HEK293T (cell line): ENCODE results near the gene SIK2.

Source experiments
- CTCF ChIA-PET: fragments of 350-600 bp; formaldehyde crosslinking; extraction: SDS; loops from one replicate; lab custom pipeline; 2021; ENCODE audit warnings: antibody characterized with exemption, inconsistent platforms; lab: Yijun Ruan, JAX
- POLR2A ChIA-PET: fragments of 350-600 bp; formaldehyde crosslinking; extraction: SDS; loops from one replicate; lab custom pipeline; 2020; ENCODE audit warnings: antibody characterized with exemption, inconsistent platforms; lab: Yijun Ruan, JAX
- DNase-seq: peaks from one replicate; pipeline ENCODE4 v3.0.0; 2012; ENCODE audit warnings: mixed read lengths; ENCODE audit errors: extremely low spot score
- ARNT ChIP-seq: fragments of 450-650 bp; IDR thresholded peaks from 2 replicates; pipeline ENCODE4 v1.6.1; 2017; ENCODE audit warnings: mild to moderate bottlenecking
- BHLHE40 ChIP-seq: fragments of 450-650 bp; IDR thresholded peaks from 2 replicates; pipeline ENCODE4 v1.6.1; 2016; ENCODE audit warnings: mild to moderate bottlenecking, moderate library complexity, borderline replicate concordance
- CTBP1 ChIP-seq: fragments of 450-650 bp; IDR thresholded peaks from 2 replicates; pipeline ENCODE4 v1.6.1; 2016; ENCODE audit warnings: borderline replicate concordance
- ELF4 ChIP-seq: fragments of 450-650 bp; IDR thresholded peaks from 2 replicates; pipeline ENCODE4 v1.6.1; 2017; ENCODE audit warnings: antibody characterized with exemption
- FOXA1 ChIP-seq: fragments of 450-650 bp; IDR thresholded peaks from 2 replicates; pipeline ENCODE4 v1.6.1; 2016; ENCODE audit warnings: mild to moderate bottlenecking
- FOXK2 ChIP-seq: fragments of 450-650 bp; IDR thresholded peaks from 2 replicates; pipeline ENCODE4 v1.6.1; 2016; ENCODE audit warnings: mild to moderate bottlenecking
- FOXM1 ChIP-seq: fragments of 450-650 bp; IDR thresholded peaks from 2 replicates; pipeline ENCODE4 v1.6.1; 2017; ENCODE audit warnings: mild to moderate bottlenecking, borderline replicate concordance
- HDGF ChIP-seq: fragments of 450-650 bp; IDR thresholded peaks from 2 replicates; pipeline ENCODE4 v1.6.1; 2017; ENCODE audit warnings: antibody characterized with exemption, borderline replicate concordance
- L3MBTL2 ChIP-seq: fragments of 450-650 bp; conservative IDR thresholded peaks from 2 replicates; pipeline ENCODE4 v1.6.1; 2016; ENCODE audit warnings: mild to moderate bottlenecking
- LEF1 ChIP-seq: fragments of 450-650 bp; IDR thresholded peaks from 2 replicates; pipeline ENCODE4 v1.6.1; 2017; ENCODE audit warnings: mild to moderate bottlenecking, borderline replicate concordance
- NFRKB ChIP-seq: fragments of 450-650 bp; IDR thresholded peaks from 2 replicates; pipeline ENCODE4 v1.6.1; 2016; ENCODE audit warnings: mild to moderate bottlenecking, moderate library complexity
- SP1 ChIP-seq: fragments of 450-650 bp; IDR thresholded peaks from 2 replicates; pipeline ENCODE4 v1.6.1; 2017
- SUZ12 ChIP-seq: fragments of 450-650 bp; IDR thresholded peaks from 2 replicates; pipeline ENCODE4 v1.6.1; 2016; ENCODE audit warnings: mild to moderate bottlenecking
- TARDBP ChIP-seq: fragments of 450-650 bp; IDR thresholded peaks from 2 replicates; pipeline ENCODE4 v1.6.1; 2016
- ZNF384 ChIP-seq: fragments of 450-650 bp; IDR thresholded peaks from 2 replicates; pipeline ENCODE4 v1.6.1; 2016
- TF ChIP-seq, protein P1 (sequence below): fragments of 450-650 bp; IDR thresholded peaks from 2 replicates; pipeline ENCODE4 v1.6.1; 2016

SIK2 gene

DNA sequence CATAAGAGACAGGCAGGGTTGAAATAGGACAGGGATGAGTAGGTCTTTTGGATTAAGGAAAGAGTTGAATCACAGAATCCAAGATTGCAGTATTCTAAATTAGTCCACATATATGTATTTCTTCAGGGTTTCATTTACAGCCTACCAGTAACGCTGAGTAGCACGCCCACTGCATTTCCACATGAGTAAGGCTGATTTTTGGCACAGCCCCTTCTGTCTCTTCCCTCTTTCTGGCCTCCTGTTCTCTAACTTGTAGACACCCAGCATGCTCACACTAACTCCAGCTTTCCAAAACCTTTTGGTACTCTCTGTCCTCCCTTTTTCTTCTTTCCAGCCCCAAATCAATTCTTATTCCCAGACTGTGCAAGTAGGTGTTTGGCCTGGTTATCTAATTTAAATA, 3.7 kb upstream of the SIK2 start:
- CTCF ChIA-PET = interaction anchor here (0.7 kb wide), 1 partner anchor 250 kb away, joined by 3 read pairs; no protein-coding TSS in a partner anchor

GRCh38 chr11:111601636-111601978, 642 bp upstream of the SIK2 start:
- ChIA-PET POLR2A (no interaction called here), CTCF (no interaction called here)
- TF ChIP-seq, protein P1, sequence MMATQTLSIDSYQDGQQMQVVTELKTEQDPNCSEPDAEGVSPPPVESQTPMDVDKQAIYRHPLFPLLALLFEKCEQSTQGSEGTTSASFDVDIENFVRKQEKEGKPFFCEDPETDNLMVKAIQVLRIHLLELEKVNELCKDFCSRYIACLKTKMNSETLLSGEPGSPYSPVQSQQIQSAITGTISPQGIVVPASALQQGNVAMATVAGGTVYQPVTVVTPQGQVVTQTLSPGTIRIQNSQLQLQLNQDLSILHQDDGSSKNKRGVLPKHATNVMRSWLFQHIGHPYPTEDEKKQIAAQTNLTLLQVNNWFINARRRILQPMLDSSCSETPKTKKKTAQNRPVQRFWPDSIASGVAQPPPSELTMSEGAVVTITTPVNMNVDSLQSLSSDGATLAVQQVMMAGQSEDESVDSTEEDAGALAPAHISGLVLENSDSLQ = 0 out of 2 replicates have a peak, but pooled peaks have one; percentile 8
- no peak for TF ChIP-seq FOXM1
- DNase-seq = no peak

More for the DNA sequence above, 3.7 kb upstream of the SIK2 start:
- POLR2A ChIA-PET = no interaction called here
- TF ChIP-seq, protein P1 = no peak
- TF ChIP-seq HDGF = no peak
- TF ChIP-seq ELF4 = no peak
- no peak for TF ChIP-seq L3MBTL2
- TF ChIP-seq SP1 = no peak
- TF ChIP-seq ZNF384 = no peak
- no peak for TF ChIP-seq ARNT
- no peak for TF ChIP-seq FOXA1
- TF ChIP-seq CTBP1 = no peak
- TF ChIP-seq TARDBP = no peak
- TF ChIP-seq FOXM1 = no peak
- no peak for TF ChIP-seq SUZ12
- TF ChIP-seq BHLHE40 = no peak
- no peak for DNase-seq

- TF ChIP-seq CTBP1 = no peak
- TF ChIP-seq L3MBTL2 = no peak
- no peak for TF ChIP-seq ARNT
- TF ChIP-seq SP1 = no peak
- TF ChIP-seq NFRKB = no peak
- no peak for TF ChIP-seq FOXM1
- no peak for TF ChIP-seq SUZ12
- ChIA-PET POLR2A (interaction anchor here (1.2 to 1.5 kb wide), 2 partner anchors 63 to 163 kb away, joined by 3 to 4 read pairs; partner anchors contain the start of gene PPP2R1B), CTCF (interaction anchor here (1.6 kb wide), 1 partner anchor 174 kb away, joined by 8 read pairs; no protein-coding TSS in a partner anchor)
- DNase-seq = peak; percentile 31
Measured at GRCh38 chr11:111602865-111603610, 789 bp downstream of the SIK2 start.

- TF ChIP-seq HDGF (no peak), NFRKB (no peak)
- DNase-seq = no peak
- ChIA-PET POLR2A (interaction anchor here (1.0 to 1.5 kb wide), 4 partner anchors 64 to 267 kb away, joined by 3 to 6 read pairs (median 4); partner anchors contain the start of genes ALG9 and PPP2R1B), CTCF (interaction anchor here (1.2 to 1.6 kb wide), 5 partner anchors 19 to 239 kb away, joined by 3 to 10 read pairs (median 4); partner anchors contain the start of gene PPP2R1B)
Measured at GRCh38 chr11:111603611-111604130, 1.4 kb downstream of the SIK2 start.

- DNase-seq = peak; percentile 42
- TF ChIP-seq FOXK2 = no peak
- no peak for TF ChIP-seq FOXA1
- no peak for TF ChIP-seq ARNT
- no peak for TF ChIP-seq TARDBP
- no peak for TF ChIP-seq SUZ12
- TF ChIP-seq LEF1 = no peak
- no peak for TF ChIP-seq SP1
- no peak for TF ChIP-seq L3MBTL2
- TF ChIP-seq ZNF384 = peak; percentile 77
- TF ChIP-seq BHLHE40 = no peak
- no peak for TF ChIP-seq FOXM1
- TF ChIP-seq, protein P1 = peak; percentile 95
- no peak for TF ChIP-seq ELF4
- CTCF ChIA-PET = interaction anchor here (0.6 to 1.6 kb wide), 9 partner anchors 17 to 1404 kb away, joined by 3 to 10 read pairs (median 4); partner anchors contain the start of gene PPP2R1B
- POLR2A ChIA-PET = interaction anchor here (1.0 kb wide), 2 partner anchors 162 to 267 kb away, joined by 3 to 6 read pairs; partner anchors contain the start of genes ALG9 and PPP2R1B
Measured at GRCh38 chr11:111604392-111605009, 2.3 kb downstream of the SIK2 start.

DNA sequence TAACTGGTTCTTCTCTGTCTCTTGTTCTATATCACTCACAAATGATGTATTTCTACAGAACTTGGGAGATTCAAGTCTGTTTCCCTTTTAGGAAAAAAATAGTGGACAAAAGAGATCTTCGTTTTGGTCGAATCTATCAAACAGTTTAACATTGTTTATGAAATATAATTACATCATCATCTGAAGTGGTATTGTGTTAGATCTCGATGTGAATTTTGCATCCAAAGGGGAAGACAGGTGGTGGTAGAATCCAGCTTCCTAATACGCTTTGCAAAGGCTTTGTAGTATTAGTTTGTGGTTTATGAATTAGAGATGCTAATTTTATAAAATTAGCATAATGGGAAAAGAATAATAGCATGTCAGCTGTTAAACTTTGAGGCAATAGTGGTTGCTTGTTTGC, 3.4 kb downstream of the SIK2 start:
- TF ChIP-seq FOXK2 = no peak
- TF ChIP-seq SP1 = no peak
- no peak for TF ChIP-seq FOXM1
- TF ChIP-seq, protein P1 = no peak
- TF ChIP-seq HDGF = no peak
- CTCF ChIA-PET = no interaction called here
- no peak for DNase-seq
- POLR2A ChIA-PET = no interaction called here
